ENCODE data around the gene MED19.
"Not testable (repeated sequence)": the region's sequence is repeated elsewhere in the genome, so short reads cannot be mapped to it uniquely, and the experiment has no call there.

The MED19 gene

GRCh38 chr11:57704932-57705331 lies 7.1 kb downstream of the MED19 start:
- TF ChIP-seq CTCF (IDR thresholded peaks at IDR 0.05; ENCODE audit: low read length, missing control alignments) = no peak
- H3K4me3 ChIP-seq (replicated peaks; ENCODE audit: low read depth, low read length) = no peak overlapping the region
- no peak for DNase-seq (ENCODE audit: low read depth)

DNA sequence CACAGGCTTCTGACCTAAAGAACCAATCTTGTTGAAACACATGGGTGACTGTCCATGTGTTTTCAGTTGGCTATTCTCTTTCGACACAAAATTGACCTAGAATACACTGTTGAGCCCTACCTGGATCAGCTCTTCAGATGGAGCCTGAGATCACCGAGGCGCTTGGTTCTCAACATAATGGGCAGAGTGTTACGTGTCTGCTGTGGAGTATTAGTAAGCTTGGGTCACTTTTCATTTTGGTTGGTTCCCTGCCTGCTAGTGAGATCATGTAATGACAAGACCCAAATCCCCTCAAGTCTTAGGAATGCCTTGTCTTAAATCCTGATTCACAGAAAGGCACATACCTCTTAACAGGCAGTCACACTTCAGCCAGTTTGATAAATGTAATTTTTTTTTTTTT lies 8.7 kb downstream of the MED19 start:
- no peak for DNase-seq (ENCODE audit: low read depth)
- H3K4me3 ChIP-seq (replicated peaks; ENCODE audit: low read depth, low read length) = no peak overlapping the region
- TF ChIP-seq CTCF (IDR thresholded peaks at IDR 0.05; ENCODE audit: low read length, missing control alignments) = no peak

DNA sequence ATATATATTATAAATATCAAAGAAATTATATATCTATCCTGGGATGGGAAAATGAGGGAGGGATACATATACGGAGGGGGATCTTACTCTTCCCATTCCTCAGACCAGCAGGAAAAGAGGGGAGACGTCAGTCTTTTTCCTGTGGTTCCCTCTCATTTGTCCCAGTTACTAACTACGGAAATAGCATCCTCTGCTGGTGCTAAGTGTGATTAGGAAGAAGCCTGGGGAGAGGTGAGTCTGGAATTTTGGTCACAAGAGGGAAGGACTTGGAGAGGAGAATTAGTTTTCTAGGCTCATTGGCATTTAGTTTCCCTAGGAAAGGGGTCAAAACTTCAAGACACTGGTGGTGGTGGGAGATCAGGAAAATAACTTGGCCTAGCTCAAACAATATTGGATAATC lies 11.6 kb downstream of the MED19 start:
- H3K4me3 ChIP-seq (replicated peaks; ENCODE audit: low read depth, low read length) = no peak overlapping the region
- no peak for TF ChIP-seq CTCF (IDR thresholded peaks at IDR 0.05; ENCODE audit: low read length, missing control alignments)
- no peak for DNase-seq (ENCODE audit: low read depth)

DNA sequence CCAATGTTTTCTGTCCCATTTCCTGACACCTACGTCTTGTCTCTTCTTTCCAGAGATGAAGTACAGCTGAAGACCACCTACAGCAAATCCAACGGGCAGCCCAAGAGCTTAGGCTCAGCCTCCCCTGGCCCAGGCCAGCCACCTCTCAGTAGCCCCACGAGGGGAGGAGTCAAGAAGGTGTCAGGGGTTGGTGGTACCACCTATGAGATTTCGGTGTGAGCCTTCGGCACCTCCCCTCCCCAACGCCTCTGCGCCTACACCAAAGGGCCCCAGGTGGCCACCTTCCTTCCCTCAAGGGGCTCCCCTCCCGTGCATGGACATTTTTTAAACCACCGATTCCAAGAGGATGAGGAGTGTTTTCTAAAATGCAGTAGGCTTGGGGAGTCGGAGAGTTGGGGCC lies 12.2 kb downstream of the MED19 start:
- no peak overlapping the region for H3K4me3 ChIP-seq (replicated peaks; ENCODE audit: low read depth, low read length)
- DNase-seq (ENCODE audit: low read depth) = no peak
- no peak for TF ChIP-seq CTCF (IDR thresholded peaks at IDR 0.05; ENCODE audit: low read length, missing control alignments)

- H3K4me3 ChIP-seq (replicated peaks; ENCODE audit: low read depth, low read length) = no peak overlapping the region
- TF ChIP-seq CTCF (IDR thresholded peaks at IDR 0.05; ENCODE audit: low read length, missing control alignments) = no peak
- no peak for DNase-seq (ENCODE audit: low read depth)
These were observed 13.1 kb downstream of the MED19 start for GRCh38 chr11:57698843-57699365.

- not testable (repeated sequence) for H3K4me3 ChIP-seq (replicated peaks; ENCODE audit: low read depth, low read length)
These were observed 21.5 kb downstream of the MED19 start for GRCh38 chr11:57690474-57690873.

GRCh38 chr11:57681168-57681567 lies 30.8 kb downstream of the MED19 start:
- no peak for TF ChIP-seq CTCF (IDR thresholded peaks at IDR 0.05; ENCODE audit: low read length, missing control alignments)
- H3K4me3 ChIP-seq (replicated peaks; ENCODE audit: low read depth, low read length) = no peak overlapping the region

More at GRCh38 chr11:57690474-57690873, 21.5 kb downstream of the MED19 start:
- not testable (repeated sequence) for DNase-seq (ENCODE audit: low read depth)

More at GRCh38 chr11:57681168-57681567, 30.8 kb downstream of the MED19 start:
- no peak for DNase-seq (ENCODE audit: low read depth)
